H9 (cell line): ENCODE measurements around the gene SPTBN4. TPM values are rescaled to one million over a fixed set of nuclear protein-coding genes. Genes with fewer than 3 reads are reported as not detected.

Experiments used
- DNase-seq: peaks from one replicate; pipeline ENCODE4 v3.0.0-alpha.2; 2017
- H2AFZ ChIP-seq: one replicate; pipeline ENCODE4 v1.6.1; 2013; ENCODE audit warnings: mild to moderate bottlenecking, low read length, control low read depth, moderate library complexity
- H2AK5ac ChIP-seq: 2 replicates; pipeline ENCODE4 v1.6.1; 2013; ENCODE audit warnings: low read length, control low read depth, mixed read lengths; ENCODE audit not compliant: insufficient read length
- H2BK120ac ChIP-seq: one replicate; pipeline ENCODE4 v1.6.1; 2013; ENCODE audit warnings: low read depth, mild to moderate bottlenecking, low read length, control low read depth, inconsistent platforms; ENCODE audit not compliant: poor library complexity, severe bottlenecking
- H2BK12ac ChIP-seq: 2 replicates; pipeline ENCODE4 v1.6.1; 2013; ENCODE audit warnings: low read length, control low read depth, mixed read lengths, low read depth; ENCODE audit not compliant: insufficient read length
- H2BK15ac ChIP-seq: 2 replicates; pipeline ENCODE4 v1.6.1; 2013; ENCODE audit warnings: low read depth, low read length, control low read depth
- H2BK20ac ChIP-seq: one replicate; pipeline ENCODE4 v1.6.1; 2013; ENCODE audit warnings: low read depth, mild to moderate bottlenecking, low read length, control low read depth, inconsistent platforms; ENCODE audit not compliant: poor library complexity, severe bottlenecking
- H2BK5ac ChIP-seq: 2 replicates; pipeline ENCODE4 v1.6.1; 2013; ENCODE audit warnings: low read length, control low read depth, mixed read lengths; ENCODE audit not compliant: insufficient read length
- H3K14ac ChIP-seq: 2 replicates; pipeline ENCODE4 v1.6.1; 2013; ENCODE audit warnings: low read length, control low read depth; ENCODE audit not compliant: insufficient read depth
- H3K18ac ChIP-seq: 2 replicates; pipeline ENCODE4 v1.6.1; 2013; ENCODE audit warnings: low read depth, mild to moderate bottlenecking, mixed read lengths, low read length, control low read depth; ENCODE audit not compliant: insufficient read length
- H3K23ac ChIP-seq: 2 replicates; pipeline ENCODE4 v1.6.1; 2013; ENCODE audit warnings: low read length, control low read depth, mixed read lengths, low read depth; ENCODE audit not compliant: insufficient read length
- H3K23me2 ChIP-seq: 2 replicates; pipeline ENCODE4 v1.6.1; 2013; ENCODE audit warnings: low read depth, mild to moderate bottlenecking, mixed read lengths, low read length, control low read depth; ENCODE audit not compliant: insufficient read length, poor library complexity, severe bottlenecking
- H3K27ac ChIP-seq: 2 replicates; pipeline ENCODE4 v1.5.1; 2013; ENCODE audit warnings: low read length, control low read depth, mixed read lengths, low read depth; ENCODE audit not compliant: insufficient read length
- H3K27me3 ChIP-seq: 2 replicates; pipeline ENCODE4 v1.6.1; 2013; ENCODE audit warnings: low read length, control low read depth, inconsistent platforms; ENCODE audit not compliant: insufficient read depth
- H3K4ac ChIP-seq: 2 replicates; pipeline ENCODE4 v1.6.1; 2013; ENCODE audit warnings: low read depth, mild to moderate bottlenecking, control low read depth, inconsistent platforms, low read length, moderate library complexity
- H3K4me1 ChIP-seq: 2 replicates; pipeline ENCODE4 v1.6.1; 2013; ENCODE audit warnings: low read length, control low read depth, inconsistent platforms; ENCODE audit not compliant: insufficient read depth
- H3K4me2 ChIP-seq: 2 replicates; pipeline ENCODE4 v1.6.1; 2013; ENCODE audit warnings: low read length, control low read depth, mixed read lengths; ENCODE audit not compliant: insufficient read length, insufficient read depth
- H3K56ac ChIP-seq: 2 replicates; pipeline ENCODE4 v1.6.1; 2013; ENCODE audit warnings: low read depth, mild to moderate bottlenecking, mixed read lengths, low read length, control low read depth; ENCODE audit not compliant: insufficient read length
- H3K79me1 ChIP-seq: 2 replicates; pipeline ENCODE4 v1.6.1; 2013; ENCODE audit warnings: low read depth, mild to moderate bottlenecking, moderate library complexity, low read length, control low read depth, inconsistent platforms; ENCODE audit not compliant: insufficient read depth, poor library complexity, severe bottlenecking
- H3K79me2 ChIP-seq: 2 replicates; pipeline ENCODE4 v1.6.1; 2013; ENCODE audit warnings: low read length, control low read depth, inconsistent platforms; ENCODE audit not compliant: insufficient read depth
- H3K9ac ChIP-seq: 2 replicates; pipeline ENCODE4 v1.6.1; 2013; ENCODE audit warnings: low read length, control low read depth, mixed read lengths; ENCODE audit not compliant: insufficient read length; ENCODE audit errors: extremely low read depth
- H3K9me3 ChIP-seq: one replicate; pipeline ENCODE4 v1.6.1; 2013; ENCODE audit warnings: low read depth, low read length, inconsistent platforms; ENCODE audit not compliant: control insufficient read depth
- H3T11ph ChIP-seq: one replicate; pipeline ENCODE4 v1.6.1; 2013; ENCODE audit warnings: mild to moderate bottlenecking, low read length, control low read depth, inconsistent platforms
- H4K20me1 ChIP-seq: one replicate; pipeline ENCODE4 v1.6.1; 2013; ENCODE audit not compliant: control insufficient read depth, insufficient read length, insufficient read depth
- H4K5ac ChIP-seq: 2 replicates; pipeline ENCODE4 v1.6.1; 2013; ENCODE audit warnings: low read depth, mild to moderate bottlenecking, mixed read lengths, low read length, control low read depth; ENCODE audit not compliant: insufficient read length
- H4K8ac ChIP-seq: replicated peaks from 2 replicates; pipeline ENCODE4 v1.6.1; 2013; ENCODE audit warnings: low read length, control low read depth, mixed read lengths, low read depth; ENCODE audit not compliant: insufficient read length
- H4K91ac ChIP-seq: 2 replicates; pipeline ENCODE4 v1.6.1; 2013; ENCODE audit warnings: low read depth, mild to moderate bottlenecking, moderate library complexity, mixed read lengths, low read length, control low read depth; ENCODE audit not compliant: insufficient read length
- H3K27ac Mint-ChIP-seq, 3 experiments: 2 replicates in 2 of 3; 3 replicates in 1 of 3; pipeline ENCODE4 v1.8.0; 2020 to 2021; ENCODE audit warnings: mixed read lengths in 3 of 3, mild to moderate bottlenecking in 1 of 3, moderate library complexity in 1 of 3
- H3K27me3 Mint-ChIP-seq: 2 replicates; pipeline ENCODE4 v1.8.0; 2021; ENCODE audit warnings: low read depth, mild to moderate bottlenecking, moderate library complexity, mixed read lengths
- H3K36me3 Mint-ChIP-seq, 3 experiments: 2 replicates in 2 of 3; 3 replicates in 1 of 3; pipeline ENCODE4 v1.8.0; 2020 to 2021; ENCODE audit warnings: low read depth in 3 of 3, mixed read lengths in 3 of 3; ENCODE audit not compliant: insufficient read depth in 1 of 3
- H3K4me1 Mint-ChIP-seq, 2 experiments: 2 replicates each; pipeline ENCODE4 v1.8.0; 2020; ENCODE audit warnings: mixed read lengths in 2 of 2
- H3K4me3 Mint-ChIP-seq, 2 experiments: 2 replicates in 1 of 2; 3 replicates in 1 of 2; pipeline ENCODE4 v1.8.0; 2020 to 2021; ENCODE audit warnings: mild to moderate bottlenecking in 2 of 2, mixed read lengths in 2 of 2, moderate library complexity in 1 of 2
- H3K9me3 Mint-ChIP-seq, 2 experiments: 2 replicates in 1 of 2; 3 replicates in 1 of 2; pipeline ENCODE4 v1.8.0; 2020; ENCODE audit warnings: mild to moderate bottlenecking in 2 of 2, mixed read lengths in 2 of 2, moderate library complexity in 1 of 2
- CTCF ChIP-seq: fragments of 200-600 bp; sonication (generic); conservative IDR thresholded peaks from 3 replicates; pipeline ENCODE4 v1.8.0; 2021; ENCODE audit warnings: antibody characterized with exemption, mild to moderate bottlenecking
- WGBS: extraction: QIAGEN DNeasy Blood & Tissue Kit; methylation state at CpG from one replicate; pipeline ENCODE4 v1.1.7; 2013; ENCODE audit warnings: missing lambda C conversion rate, low lambda C conversion rate, mixed read lengths; ENCODE audit not compliant: insufficient read length; ENCODE audit errors: extremely low coverage; 5-methylcytosine and 5-hydroxymethylcytosine counted together
- total RNA-seq: library from RNA; stranded (reverse); gene quantifications from 2 replicates; pipeline ENCODE4 v1.2.1, GENCODE V29; 2021

SPTBN4 gene
- total RNA-seq, 1 experiment from 2014 or later, result 2.9 TPM

- Histone ChIP-seq H2BK120ac (no peak overlapping the region), H4K8ac (no peak overlapping the region), H3K4me2 (no peak overlapping the region), H3K18ac (no peak overlapping the region), H3K27me3 (no peaks in the 10 kb centered on the region), H2BK5ac (no peak overlapping the region), H3K14ac (no peak overlapping the region), H3K27ac (no peak overlapping the region), H2AFZ (no peak overlapping the region), H3K9ac (no peak overlapping the region), H4K5ac (no peak overlapping the region), H4K91ac (no peak overlapping the region), H3K9me3 (no peaks in the 10 kb centered on the region), H3K4ac (no peak overlapping the region), H3K79me2 (no peaks in the 10 kb centered on the region), H3K79me1 (no peaks in the 10 kb centered on the region), H3K4me1 (no peaks in the 10 kb centered on the region), H2AK5ac (no peak overlapping the region), H4K20me1 (no peaks in the 10 kb centered on the region), H3T11ph (no peak overlapping the region), H3K23ac (no peak overlapping the region), H3K56ac (no peak overlapping the region), H2BK15ac (no peak overlapping the region), H2BK20ac (no peak overlapping the region), H2BK12ac (no peak overlapping the region), H3K23me2 (no peaks in the 10 kb centered on the region)
- H3K27ac Mint-ChIP-seq, result no peak overlapping the region; a peak in 1 of 7 replicates
- H3K36me3 Mint-ChIP-seq, result no peaks in the 10 kb centered on the region
- no peak for TF ChIP-seq CTCF
- peaks cover 53% of the 10 kb centered on the region for H3K27me3 Mint-ChIP-seq
- no peak overlapping the region for H3K4me3 Mint-ChIP-seq
- WGBS, result no CpG with 5 or more reads among the region's 12 CpGs
- H3K4me1 Mint-ChIP-seq, result no peaks in the 10 kb centered on the region
- DNase-seq, result no peak
- peaks cover under 1 to 2% of the 10 kb centered on the region in 2 experiments; a peak in 3 of 5 replicates for H3K9me3 Mint-ChIP-seq
These were observed 30.4 kb downstream of the SPTBN4 start for GRCh38 chr19:40497214-40497613.
